Transverse colon (tissue), 4 donors: ENCODE data around the gene TMEM131L. TPM values are rescaled to one million over a fixed set of nuclear protein-coding genes. Genes with fewer than 3 reads are reported as not detected.

Source experiments
- DNase-seq: peaks from one replicate; pipeline ENCODE4 v3.0.0-alpha.2; 2019
- H3K27ac ChIP-seq, 4 donors: fragments of 200-600 bp; sonication (generic); 2 replicates each; pipeline ENCODE4 v1.5.1; 2016 to 2018; ENCODE audit warnings: inconsistent platforms in 4 of 4
- H3K27me3 ChIP-seq: fragments of 200-600 bp; sonication (generic); 2 replicates; pipeline ENCODE4 v1.5.1; 2017; ENCODE audit warnings: inconsistent platforms
- H3K36me3 ChIP-seq, 4 donors: fragments of 200-600 bp; sonication (generic); 2 replicates each; pipeline ENCODE4 v1.5.1; 2017 to 2019; ENCODE audit warnings: inconsistent platforms in 4 of 4
- H3K4me1 ChIP-seq, 4 donors: fragments of 200-600 bp; sonication (generic); 2 replicates each; pipeline ENCODE4 v1.5.1; 2017 to 2020; ENCODE audit warnings: inconsistent platforms in 4 of 4
- H3K4me3 ChIP-seq, 4 donors: fragments of 200-600 bp; sonication (generic); 1 replicate in 1 of 4; 2 replicates in 3 of 4; pipeline versions ENCODE4 v1.5.1 to v1.6.1; 2017 to 2019; ENCODE audit warnings: inconsistent platforms in 4 of 4
- H3K9me3 ChIP-seq, 2 donors: fragments of 200-600 bp; sonication (generic); 2 replicates each; pipeline ENCODE4 v1.5.1; 2017 to 2019; ENCODE audit warnings: inconsistent platforms in 2 of 2
- EP300 ChIP-seq: sonication (generic); formaldehyde crosslinking; IDR thresholded peaks from one replicate; pipeline ENCODE4 v1.6.1; 2017; ENCODE audit warnings: antibody characterized with exemption, low read depth
- POLR2A ChIP-seq: fragments of 450-650 bp; IDR thresholded peaks from one replicate; pipeline ENCODE4 v1.6.1; 2016; ENCODE audit warnings: antibody characterized with exemption, mild to moderate bottlenecking, moderate library complexity
- POLR2AphosphoS5 ChIP-seq, 3 donors: sonication (generic); formaldehyde crosslinking; IDR thresholded peaks; one replicate each; pipeline ENCODE4 v1.6.1; 2016; ENCODE audit warnings: antibody characterized with exemption in 3 of 3
- WGBS, 2 donors: methylation state at CpG; one replicate each; pipeline ENCODE4 v1.1.5; 2018; ENCODE audit warnings: low coverage in 1 of 2; 5-methylcytosine and 5-hydroxymethylcytosine counted together
- in situ Hi-C, 4 donors: fragments of 200-750 bp; cut with MboI; loops; one replicate each; pipeline versions ENCODE4 v1.15.0 to v1.15.1; 2017; ENCODE audit warnings: low sequenced_read_pairs in 3 of 4, low pct_ligation_motif_present in 1 of 4, low pct_unique_long_range_greater_than_20kb in 1 of 4
- intact Hi-C: fragments of 100-400 bp; cut with DNase I; formaldehyde crosslinking; loops from one replicate; pipeline ENCODE4 v1.15.1; 2023; ENCODE audit warnings: low total_unique reads
- total RNA-seq, 4 donors: library from RNA; depleted of rRNA; stranded (reverse); fragments of >200 nt; gene quantifications; one replicate each; pipeline ENCODE4 v1.1.0, GENCODE V29; 2016
- TF ChIP-seq, protein P1 (sequence below), 5 experiments: fragments of 200-600 bp in 3 of 5; fragments of 450-650 bp in 2 of 5; sonication (generic) in 3 of 5; IDR thresholded peaks; 1 replicate in 2 of 5; 2 replicates in 3 of 5; pipeline ENCODE4 v1.5.1; 2016 to 2017; ENCODE audit warnings: antibody characterized with exemption in 5 of 5, inconsistent platforms in 3 of 5, mild to moderate bottlenecking in 2 of 5, moderate library complexity in 1 of 5

Gene TMEM131L
- total RNA-seq, 4 donors from 2014 or later = 5.2 to 14.8 (median 8.3) TPM

DNA sequence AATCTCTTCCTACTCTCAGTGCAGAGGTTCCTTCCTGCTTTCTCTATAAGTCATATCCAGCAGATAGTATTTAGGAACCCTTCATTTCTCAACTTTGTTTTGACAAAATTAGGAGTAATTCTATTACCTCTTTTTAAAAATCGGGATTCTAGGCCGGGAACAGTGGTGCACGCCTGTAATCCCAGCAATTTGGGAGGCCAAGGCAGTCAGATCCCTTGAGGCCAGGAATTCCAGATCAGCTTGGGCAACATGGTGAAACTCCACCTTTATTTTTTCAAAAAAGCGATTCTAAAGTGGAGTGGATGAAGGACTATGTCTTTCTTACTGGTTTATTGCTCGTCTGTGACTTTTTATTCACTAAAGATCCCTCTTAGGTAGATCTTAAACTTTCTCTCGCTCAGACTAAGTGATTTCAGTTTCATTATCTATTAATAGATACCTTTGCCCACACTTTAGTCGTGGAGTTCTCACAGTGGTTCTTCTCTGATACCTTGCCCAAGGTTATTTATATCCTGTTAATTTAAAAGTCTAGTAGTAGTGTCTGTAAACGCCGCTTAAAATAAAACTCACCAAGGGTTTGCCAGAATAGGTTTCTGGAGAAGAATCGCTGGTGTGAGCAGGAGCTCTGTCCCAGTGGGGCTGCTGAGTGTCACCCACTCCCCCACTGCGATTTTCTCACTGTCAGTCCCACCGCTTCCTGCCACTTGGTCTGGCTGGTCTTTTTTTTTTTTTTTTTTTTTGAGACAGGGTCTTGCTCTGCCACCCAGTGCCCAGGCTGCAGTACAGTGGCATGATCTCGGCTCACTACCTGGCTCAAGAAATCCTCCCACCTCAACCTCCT lies 27.0 kb upstream of the TMEM131L start:
- Histone ChIP-seq H3K9me3 (no peaks in the 10 kb centered on the region), H3K36me3 (no peaks in the 10 kb centered on the region), H3K27ac (peak overlapping the region; percentile 46 to 62 (median 54)), H3K27me3 (no peaks in the 10 kb centered on the region), H3K4me1 (peaks cover 0 to 3% (median 0%) of the 10 kb centered on the region in 4 donors), H3K4me3 (peak overlapping the region in 1 of 4 donors; percentile 14)
- WGBS, 2 donors = 54 to 56% methylated on average over 11 to 13 of the region's 13 CpGs
- in situ Hi-C loops = loop anchor here in 1 of 4 donors (10.0 kb wide), 1 partner anchor 136 kb away; no protein-coding TSS in a partner anchor
- TF ChIP-seq POLR2AphosphoS5 (IDR thresholded peaks at IDR 0.05) (no peak), EP300 (no peak), POLR2A (no peak)
- TF ChIP-seq, protein P1, sequence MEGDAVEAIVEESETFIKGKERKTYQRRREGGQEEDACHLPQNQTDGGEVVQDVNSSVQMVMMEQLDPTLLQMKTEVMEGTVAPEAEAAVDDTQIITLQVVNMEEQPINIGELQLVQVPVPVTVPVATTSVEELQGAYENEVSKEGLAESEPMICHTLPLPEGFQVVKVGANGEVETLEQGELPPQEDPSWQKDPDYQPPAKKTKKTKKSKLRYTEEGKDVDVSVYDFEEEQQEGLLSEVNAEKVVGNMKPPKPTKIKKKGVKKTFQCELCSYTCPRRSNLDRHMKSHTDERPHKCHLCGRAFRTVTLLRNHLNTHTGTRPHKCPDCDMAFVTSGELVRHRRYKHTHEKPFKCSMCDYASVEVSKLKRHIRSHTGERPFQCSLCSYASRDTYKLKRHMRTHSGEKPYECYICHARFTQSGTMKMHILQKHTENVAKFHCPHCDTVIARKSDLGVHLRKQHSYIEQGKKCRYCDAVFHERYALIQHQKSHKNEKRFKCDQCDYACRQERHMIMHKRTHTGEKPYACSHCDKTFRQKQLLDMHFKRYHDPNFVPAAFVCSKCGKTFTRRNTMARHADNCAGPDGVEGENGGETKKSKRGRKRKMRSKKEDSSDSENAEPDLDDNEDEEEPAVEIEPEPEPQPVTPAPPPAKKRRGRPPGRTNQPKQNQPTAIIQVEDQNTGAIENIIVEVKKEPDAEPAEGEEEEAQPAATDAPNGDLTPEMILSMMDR (IDR thresholded peaks at IDR 0.05) = no peak
- no peak for DNase-seq
- intact Hi-C loops = no loop called here

DNA sequence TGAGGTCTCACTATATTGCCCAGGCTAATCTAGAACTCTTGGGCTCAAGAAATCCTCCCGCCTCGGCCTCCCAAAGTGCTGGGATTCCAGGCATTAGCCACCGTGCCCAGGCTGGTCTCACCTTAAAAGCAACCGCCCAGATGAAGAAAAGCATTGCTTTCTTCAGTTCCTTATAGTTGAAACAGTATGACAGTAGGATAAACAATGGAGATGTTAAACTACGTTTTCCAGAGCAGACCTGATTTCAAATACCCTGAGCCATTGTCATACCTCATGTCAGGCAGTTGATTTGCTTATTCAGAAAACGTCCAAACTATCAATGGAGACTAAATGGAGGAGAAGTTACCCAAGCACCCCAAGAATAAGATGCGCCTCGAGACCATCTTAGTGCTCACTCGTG lies 26.3 kb upstream of the TMEM131L start:
- no peak for TF ChIP-seq POLR2AphosphoS5 (IDR thresholded peaks at IDR 0.05)
- TF ChIP-seq EP300 = no peak
- TF ChIP-seq, protein P1 (IDR thresholded peaks at IDR 0.05) = no peak
- TF ChIP-seq POLR2A = no peak
- peak overlapping the region in 1 of 4 donors; percentile 54 for H3K27ac ChIP-seq
- H3K4me1 ChIP-seq = peaks cover 0 to 3% (median 0%) of the 10 kb centered on the region in 4 donors
- intact Hi-C loops = no loop called here
- in situ Hi-C loops = loop anchor here in 1 of 4 donors (10.0 kb wide), 1 partner anchor 135 kb away; no protein-coding TSS in a partner anchor
- no peak overlapping the region for H3K4me3 ChIP-seq
- 70 to 80% methylated on average over 2 to 9 of the region's 9 CpGs for WGBS, 2 donors
- no peaks in the 10 kb centered on the region for H3K36me3 ChIP-seq
- no peaks in the 10 kb centered on the region for H3K9me3 ChIP-seq
- no peak for DNase-seq
- no peaks in the 10 kb centered on the region for H3K27me3 ChIP-seq

DNA sequence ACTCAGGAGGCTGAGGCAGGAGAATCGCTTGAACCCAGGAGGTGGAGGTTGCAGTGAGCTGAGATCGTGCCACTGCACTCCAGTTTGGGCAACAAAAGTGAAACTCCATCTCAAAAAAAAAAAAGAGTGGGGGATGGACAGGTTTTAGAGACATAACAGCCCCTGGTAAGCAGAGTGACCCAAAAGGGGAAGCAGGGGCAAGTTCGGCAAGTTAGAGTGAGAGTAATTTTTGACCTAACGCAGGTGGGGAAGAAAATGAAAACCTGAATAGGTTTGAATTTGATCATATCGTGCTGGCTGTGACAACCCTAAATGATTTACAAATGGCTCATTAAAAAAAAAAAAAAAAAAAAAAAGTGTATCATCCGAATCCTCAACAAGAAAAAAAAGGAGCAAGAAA lies 25.7 kb upstream of the TMEM131L start:
- peaks cover 0 to 3% (median 0%) of the 10 kb centered on the region in 4 donors for H3K4me1 ChIP-seq
- in situ Hi-C loops (no loop called here), intact Hi-C loops (no loop called here)
- no peak overlapping the region for H3K27ac ChIP-seq
- no peaks in the 10 kb centered on the region for H3K36me3 ChIP-seq
- 74 to 82% methylated on average over 6 of the region's 6 CpGs for WGBS, 2 donors
- no peaks in the 10 kb centered on the region for H3K9me3 ChIP-seq
- no peak for DNase-seq
- no peaks in the 10 kb centered on the region for H3K27me3 ChIP-seq
- TF ChIP-seq POLR2A = no peak
- no peak for TF ChIP-seq POLR2AphosphoS5 (IDR thresholded peaks at IDR 0.05)
- TF ChIP-seq, protein P1 (IDR thresholded peaks at IDR 0.05) = no peak
- TF ChIP-seq EP300 = no peak
- H3K4me3 ChIP-seq = no peak overlapping the region

DNA sequence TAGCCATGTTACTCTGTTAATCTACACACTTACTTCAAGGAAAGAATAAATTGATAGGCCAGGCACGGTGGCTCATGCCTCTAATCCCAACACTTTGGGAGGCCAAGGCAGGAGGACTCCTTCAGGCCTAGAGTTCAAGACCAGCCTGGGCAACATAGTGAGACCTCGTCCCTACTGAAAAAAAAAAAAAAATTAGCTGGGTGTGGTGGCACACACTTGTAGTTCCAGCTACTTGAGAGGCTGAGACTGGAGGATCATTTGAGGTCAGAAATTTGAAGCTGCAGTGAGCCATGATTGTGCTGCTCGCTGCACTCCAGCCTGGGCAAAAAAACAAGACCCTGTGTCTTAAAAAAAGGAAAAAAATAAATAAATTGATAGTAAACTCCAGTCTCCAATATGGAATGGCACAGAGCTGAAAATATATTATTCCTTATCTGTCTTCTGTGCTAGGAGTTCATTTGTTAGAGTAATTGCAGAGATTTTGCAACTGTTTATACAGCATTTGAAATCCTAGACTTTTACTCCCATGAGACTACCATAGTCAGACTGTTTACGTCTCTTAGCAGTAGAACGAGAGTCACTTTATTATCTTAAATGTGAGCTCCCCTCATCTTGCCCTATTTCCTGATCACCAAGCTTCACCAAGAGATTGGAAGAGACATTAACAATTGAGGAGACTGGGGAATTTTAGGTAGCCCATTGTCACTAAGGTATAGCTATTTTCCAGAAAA lies 18.8 kb upstream of the TMEM131L start:
- Histone ChIP-seq H3K9me3 (no peaks in the 10 kb centered on the region), H3K4me1 (peaks cover 0 to 11% (median 0%) of the 10 kb centered on the region in 4 donors), H3K27ac (no peak overlapping the region), H3K36me3 (no peaks in the 10 kb centered on the region), H3K27me3 (no peaks in the 10 kb centered on the region), H3K4me3 (no peak overlapping the region)
- WGBS, 2 donors = 76 to 82% methylated on average over 3 to 5 of the region's 5 CpGs
- in situ Hi-C loops (no loop called here), intact Hi-C loops (no loop called here)
- no peak for DNase-seq
- TF ChIP-seq EP300 (no peak), POLR2AphosphoS5 (IDR thresholded peaks at IDR 0.05) (no peak), POLR2A (no peak)
- TF ChIP-seq, protein P1 (IDR thresholded peaks at IDR 0.05) = no peak
